ENCODE measurements around the gene ACVR1B. TPM values are rescaled to one million over a fixed set of nuclear protein-coding genes. Genes with fewer than 3 reads are reported as not detected.
"Not testable (repeated sequence)": the region's sequence is repeated elsewhere in the genome, so short reads cannot be mapped to it uniquely, and the experiment has no call there.

Gene ACVR1B
- total RNA-seq, 1 donor from 2014 or later = 40.6 TPM

DNA sequence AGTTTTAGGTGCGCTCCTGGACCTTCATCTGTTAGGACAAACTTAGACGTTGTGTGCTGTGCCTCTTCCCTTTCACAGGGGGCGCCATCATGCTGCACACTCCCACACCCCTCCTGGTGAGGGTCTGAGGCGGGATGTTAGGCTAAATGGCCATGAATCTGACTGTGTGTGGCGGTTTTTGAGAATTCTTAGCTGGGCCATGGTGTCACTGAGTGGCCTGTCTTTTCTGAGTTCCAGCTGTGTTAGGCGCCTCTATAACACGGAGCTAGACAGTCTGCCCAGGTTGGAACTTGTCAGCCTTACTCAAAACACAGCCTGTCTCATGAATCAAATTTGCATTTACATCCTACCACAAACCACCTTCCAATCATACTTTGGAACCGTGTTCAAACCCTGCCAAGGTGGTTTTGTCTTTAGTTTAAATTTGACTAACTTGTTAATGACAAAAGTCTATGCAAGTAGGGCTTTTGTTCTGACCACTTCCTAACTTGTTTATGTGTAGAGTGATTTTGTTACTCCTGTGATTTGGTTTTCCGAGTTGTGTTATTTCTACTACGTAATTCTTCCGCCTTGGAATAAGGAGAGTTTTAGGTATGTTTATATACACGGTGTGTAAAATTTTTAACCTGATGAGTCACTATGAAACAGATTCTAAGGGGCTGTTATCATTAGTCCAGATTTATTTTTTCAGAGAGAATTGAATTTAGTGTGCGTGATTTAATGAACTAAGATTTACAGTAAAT, 19.6 kb downstream of the ACVR1B start:
- DNase-seq (ENCODE audit: low spot score) = no peak

DNA sequence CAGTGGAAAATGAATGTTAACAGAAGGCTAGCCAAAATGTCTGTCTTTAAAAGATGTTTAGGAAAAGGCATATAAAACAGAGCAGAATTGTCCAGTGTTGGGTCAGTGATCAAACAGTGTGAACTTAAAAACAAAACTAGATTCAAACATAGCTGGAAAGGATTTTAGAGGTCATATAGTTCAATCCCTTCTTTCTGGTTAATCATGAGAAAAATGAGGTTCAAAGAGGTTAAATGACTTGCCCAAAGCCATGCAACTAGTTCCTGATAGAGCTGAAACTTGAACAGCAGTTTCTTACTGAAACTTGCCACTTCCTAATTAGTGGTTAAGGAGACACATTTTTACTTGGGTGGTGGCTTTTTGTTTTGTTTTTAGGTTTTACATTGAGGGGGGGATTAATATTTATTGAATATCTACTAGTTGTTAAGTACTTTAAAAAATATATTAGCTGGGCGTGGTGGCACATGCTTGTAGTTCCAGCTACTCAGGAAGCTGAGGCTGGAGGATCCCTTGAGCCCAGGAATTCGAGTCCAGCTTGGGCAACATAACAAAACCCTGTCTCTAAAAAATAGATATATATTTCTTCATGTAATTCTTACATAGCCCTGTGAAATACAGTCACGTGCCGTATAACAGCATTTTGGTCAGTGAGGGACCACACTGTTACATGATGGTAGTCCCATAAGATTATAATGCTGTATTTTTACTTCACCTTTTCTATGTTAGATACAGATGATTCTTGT, 20.4 kb downstream of the ACVR1B start:
- DNase-seq (ENCODE audit: low spot score) = no peak

DNA sequence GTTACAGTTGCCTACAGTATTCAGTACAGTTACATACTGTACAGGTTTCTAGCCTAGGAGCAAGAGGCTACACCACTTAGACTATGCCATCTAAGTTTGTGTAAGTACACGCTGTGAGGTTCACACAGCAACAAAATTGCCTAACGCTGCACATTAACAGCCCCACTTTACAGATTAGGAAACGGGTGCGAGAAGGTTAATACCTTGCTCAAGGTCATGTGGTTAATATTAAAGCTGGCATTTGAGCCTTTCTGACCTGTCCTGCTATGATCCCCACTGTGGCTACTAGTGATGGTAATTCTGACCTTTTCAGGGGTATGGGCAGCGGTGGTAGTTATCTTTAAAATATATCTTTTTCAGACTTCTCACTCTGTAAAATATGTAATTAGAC, 20.9 kb downstream of the ACVR1B start:
- DNase-seq (ENCODE audit: low spot score) = no peak

DNA sequence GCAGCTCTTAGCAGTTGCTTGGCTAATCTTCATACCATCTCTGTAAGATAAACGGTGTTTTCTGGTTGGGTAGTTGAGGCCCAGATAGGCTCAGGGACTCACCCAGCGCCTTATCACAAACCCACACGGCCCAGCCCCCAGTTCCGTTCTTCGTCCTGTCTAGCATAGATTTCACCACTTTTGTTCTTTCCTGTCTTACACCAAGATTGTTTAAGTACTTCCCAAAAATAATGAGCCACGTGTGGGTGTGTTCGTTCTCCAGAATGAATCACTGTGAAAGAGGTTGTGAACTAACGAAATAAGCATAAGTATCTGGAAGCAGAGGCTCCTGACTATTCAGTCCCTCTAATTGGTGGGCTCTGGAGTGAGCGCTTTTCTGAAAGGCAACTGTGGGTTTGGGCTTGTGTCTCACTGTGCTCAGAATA, 21.4 kb downstream of the ACVR1B start:
- no peak for DNase-seq (ENCODE audit: low spot score)

DNA sequence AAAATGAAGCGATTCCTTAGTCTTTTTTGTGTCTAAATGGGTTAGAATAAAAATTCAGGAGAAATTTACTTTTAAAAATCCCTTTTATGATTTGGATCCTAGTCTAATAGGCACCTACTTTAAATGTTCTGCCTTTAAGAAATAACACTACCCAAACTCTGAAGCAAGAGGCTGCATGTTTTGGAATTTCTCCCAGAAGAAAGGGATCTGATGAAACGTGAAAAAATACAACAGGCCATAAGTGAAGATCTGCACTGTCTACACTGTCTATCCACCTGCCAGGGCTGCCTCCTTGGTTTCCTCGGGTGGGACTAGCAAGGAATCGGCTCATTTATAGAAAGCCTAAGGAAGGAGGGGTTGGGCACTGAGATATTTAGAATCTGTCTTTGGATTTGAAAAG, 22.1 kb downstream of the ACVR1B start:
- no peak for DNase-seq (ENCODE audit: low spot score)

DNA sequence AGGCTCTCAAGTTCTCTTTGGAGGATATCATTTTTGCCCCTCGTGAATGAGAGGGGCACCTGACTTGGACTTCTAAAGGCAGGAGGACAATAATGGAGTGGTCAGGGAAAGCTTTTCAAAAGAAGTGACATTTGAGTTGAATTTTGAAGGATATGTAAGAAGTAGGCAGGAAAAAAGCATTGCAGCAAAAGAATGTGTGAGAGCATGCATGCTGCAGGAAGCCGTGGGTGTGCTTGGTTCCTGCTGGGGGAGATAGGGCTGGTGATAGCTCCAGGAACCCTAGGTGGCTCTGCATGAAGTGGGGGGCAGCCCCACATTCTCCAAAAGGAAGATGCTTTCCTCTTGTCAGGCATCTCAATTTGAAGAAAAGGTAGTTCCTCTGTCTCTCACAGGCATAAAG, 23.1 kb downstream of the ACVR1B start:
- no peak for DNase-seq (ENCODE audit: low spot score)

DNA sequence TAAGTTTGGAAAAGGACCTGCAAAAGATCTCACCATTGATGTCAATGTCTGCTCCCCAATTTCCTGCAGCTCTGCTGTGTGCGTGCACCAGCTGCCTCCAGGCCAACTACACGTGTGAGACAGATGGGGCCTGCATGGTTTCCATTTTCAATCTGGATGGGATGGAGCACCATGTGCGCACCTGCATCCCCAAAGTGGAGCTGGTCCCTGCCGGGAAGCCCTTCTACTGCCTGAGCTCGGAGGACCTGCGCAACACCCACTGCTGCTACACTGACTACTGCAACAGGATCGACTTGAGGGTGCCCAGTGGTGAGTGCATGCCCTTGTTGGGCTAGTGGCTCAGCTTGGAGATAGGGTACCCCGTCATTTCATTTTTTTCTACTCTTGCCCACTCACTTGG, 23.7 kb downstream of the ACVR1B start:
- no peak for DNase-seq (ENCODE audit: low spot score)

DNA sequence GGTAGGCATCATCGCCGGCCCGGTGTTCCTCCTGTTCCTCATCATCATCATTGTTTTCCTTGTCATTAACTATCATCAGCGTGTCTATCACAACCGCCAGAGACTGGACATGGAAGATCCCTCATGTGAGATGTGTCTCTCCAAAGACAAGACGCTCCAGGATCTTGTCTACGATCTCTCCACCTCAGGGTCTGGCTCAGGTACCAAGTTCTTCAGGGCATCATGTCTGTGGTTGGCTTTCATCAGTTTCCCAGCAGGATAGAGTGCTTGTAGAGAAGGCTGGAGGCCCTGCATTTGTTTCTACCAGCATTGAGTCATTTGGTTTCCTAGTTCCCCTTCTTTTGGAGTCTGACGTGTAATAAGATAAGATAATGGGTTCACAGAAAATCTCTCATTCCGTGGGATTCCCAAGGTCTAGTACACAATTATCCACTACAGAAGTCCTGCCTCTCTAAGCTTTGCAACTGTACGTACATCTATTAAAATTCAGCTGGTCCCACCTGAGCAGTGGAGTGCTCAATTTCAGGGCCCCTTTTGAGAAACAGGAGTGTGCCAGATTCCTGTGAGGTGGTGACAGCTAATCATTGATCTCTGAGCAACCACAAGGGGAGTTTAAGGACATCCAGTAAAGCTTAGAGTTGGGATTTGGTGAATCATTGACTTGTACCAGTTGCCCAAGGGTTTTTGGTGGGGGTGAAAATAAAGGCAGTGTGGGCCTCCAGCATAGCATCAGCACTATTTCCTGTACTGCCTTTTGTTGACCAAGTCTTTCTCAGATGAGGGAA, 25.1 kb downstream of the ACVR1B start:
- no peak for DNase-seq (ENCODE audit: low spot score)

DNA sequence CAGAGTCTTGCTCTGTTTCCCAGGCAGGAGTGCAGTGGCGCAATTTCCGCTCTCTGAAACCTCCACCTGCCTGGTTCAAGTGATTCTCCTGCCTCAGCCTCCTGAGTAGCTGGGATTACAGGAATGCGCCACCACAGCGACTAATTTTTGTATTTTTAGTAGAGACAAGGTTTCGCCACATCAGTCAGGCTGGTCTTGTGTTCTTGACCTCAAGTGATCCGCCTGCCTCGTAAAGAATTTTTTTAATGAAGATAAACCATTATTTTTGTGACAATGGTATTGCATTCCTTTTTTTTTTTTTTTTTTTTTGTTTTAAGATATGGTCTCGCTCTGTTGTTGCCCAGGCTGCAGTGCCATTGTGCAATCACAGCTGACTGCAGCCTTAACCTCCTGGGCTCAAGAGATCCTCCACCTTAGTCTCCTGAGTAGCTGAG, 25.8 kb downstream of the ACVR1B start:
- no peak for DNase-seq (ENCODE audit: low spot score)

DNA sequence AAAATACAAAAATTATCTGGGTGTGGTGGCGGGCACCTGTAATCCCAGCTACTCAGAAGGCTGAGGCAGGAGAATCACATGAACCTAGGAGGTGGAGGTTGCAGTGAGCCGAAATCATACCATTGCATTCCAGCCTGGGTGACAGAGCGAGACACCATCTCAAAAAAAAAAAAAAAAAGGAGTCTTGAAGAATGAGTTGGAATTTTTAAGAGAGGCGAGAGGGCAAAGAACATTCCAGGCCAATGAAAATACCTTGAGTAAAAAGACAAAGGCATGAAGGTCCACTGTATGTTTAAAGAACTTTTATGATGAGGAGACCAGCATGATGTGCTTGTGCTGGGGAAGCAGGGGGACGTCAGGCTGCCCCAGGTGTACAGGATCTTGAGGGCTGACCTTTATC, 27.8 kb downstream of the ACVR1B start:
- DNase-seq (ENCODE audit: low spot score) = not testable (repeated sequence)

DNA sequence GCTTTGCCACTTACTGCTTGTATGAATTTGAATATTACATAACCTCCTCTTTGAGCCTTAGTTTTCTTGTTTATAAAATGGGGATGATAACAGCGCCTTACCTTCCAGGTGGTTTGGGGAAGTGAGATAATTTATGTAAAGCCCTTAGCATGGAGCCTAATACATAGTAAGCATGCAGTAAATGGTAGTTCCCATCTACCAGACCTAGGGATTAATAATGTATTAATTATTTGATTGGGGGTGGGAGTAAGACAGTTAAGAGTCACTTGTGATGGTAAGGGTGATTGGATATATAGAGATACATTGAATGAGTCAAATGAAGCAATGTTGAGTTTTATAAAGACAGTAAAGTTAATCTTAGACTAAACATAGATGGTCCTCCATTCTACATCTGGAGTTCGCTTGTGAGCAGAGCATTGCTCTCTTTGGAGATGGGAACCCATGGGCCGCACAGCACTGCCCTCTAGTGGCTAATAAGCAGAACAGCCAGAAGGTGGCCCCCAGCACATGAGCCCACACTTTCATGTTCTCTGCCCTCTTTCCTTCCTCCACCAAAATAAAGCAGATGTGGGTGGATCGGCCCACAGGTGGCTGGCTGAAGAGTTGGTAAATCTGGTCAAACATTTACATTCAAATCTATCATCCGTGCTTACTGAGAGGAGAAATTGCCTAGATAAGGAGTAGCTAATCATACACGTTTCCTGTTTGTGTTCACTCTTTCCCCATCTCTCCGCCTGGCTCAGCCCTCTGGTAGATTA, 28.7 kb downstream of the ACVR1B start:
- DNase-seq (ENCODE audit: low spot score) = peak; percentile 72

DNA sequence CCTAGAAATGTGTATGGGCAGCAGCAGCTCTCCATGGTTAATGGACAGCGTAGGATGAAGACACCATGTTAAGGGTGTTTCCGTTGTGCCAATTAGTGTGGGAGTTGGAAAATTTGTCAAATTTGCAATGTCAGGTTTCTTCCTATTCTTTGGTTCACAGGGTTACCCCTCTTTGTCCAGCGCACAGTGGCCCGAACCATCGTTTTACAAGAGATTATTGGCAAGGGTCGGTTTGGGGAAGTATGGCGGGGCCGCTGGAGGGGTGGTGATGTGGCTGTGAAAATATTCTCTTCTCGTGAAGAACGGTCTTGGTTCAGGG, 29.3 kb downstream of the ACVR1B start:
- DNase-seq (ENCODE audit: low spot score) = no peak

DNA sequence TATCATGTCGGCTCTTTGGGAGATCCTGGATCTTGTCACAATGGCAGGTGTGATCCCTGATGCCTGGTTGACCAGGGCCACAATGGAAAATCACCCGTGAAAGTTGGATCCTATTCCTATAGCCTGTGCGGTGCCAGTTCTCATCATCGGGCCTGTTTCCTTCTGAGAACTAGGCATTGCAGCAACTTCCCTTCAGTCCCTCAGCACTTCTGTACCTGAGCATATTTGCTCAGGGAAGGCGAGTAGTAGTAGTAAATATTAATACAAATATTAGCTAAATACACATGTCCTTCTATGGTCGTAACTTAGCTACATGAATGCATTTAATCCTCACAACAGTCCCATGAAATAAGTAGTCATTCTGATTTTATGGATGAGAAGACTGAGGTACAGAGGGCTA, 33.2 kb downstream of the ACVR1B start:
- DNase-seq (ENCODE audit: low spot score) = no peak

DNA sequence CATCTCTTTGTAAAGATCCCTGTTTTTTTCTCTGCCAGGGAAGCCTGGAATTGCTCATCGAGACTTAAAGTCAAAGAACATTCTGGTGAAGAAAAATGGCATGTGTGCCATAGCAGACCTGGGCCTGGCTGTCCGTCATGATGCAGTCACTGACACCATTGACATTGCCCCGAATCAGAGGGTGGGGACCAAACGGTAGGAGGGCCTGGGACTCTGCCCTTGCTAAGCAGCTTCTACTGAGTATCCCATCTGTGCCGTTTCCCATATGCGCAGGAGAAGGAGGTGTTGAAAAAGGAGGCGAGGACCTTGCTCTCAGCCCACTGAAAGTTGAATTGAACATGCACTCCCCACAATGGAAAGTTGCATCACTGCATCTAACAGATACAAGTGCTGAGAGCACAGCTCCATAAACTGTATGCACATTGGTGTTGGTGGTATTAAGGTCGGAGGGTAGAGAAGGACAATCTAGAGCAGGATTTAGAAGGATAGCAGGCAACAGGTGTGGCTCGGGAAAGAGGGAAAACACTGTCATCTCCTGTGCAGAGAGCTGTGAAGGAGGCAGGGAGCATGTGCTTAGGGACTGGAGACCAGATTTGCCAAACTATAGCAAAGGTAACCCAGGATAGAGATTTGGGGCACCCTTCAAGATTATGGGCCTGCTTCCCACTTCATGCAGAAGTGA, 33.8 kb downstream of the ACVR1B start:
- DNase-seq (ENCODE audit: low spot score) = no peak

DNA sequence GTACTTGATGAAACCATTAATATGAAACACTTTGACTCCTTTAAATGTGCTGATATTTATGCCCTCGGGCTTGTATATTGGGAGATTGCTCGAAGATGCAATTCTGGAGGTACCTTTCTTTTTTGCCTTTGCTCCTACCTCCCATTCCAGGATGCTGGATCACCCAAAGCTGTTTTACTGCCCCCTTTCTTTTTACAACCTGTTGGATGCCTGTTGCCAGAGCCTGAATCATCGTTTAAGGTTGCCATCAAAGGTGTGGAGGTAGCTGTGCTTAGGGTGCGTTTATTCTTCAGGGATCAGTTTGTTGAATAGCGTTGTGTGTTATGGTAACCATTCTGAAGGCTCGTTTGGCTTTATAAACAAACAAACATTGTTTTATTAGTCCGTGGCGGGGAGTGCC, 35.3 kb downstream of the ACVR1B start:
- DNase-seq (ENCODE audit: low spot score) = no peak

DNA sequence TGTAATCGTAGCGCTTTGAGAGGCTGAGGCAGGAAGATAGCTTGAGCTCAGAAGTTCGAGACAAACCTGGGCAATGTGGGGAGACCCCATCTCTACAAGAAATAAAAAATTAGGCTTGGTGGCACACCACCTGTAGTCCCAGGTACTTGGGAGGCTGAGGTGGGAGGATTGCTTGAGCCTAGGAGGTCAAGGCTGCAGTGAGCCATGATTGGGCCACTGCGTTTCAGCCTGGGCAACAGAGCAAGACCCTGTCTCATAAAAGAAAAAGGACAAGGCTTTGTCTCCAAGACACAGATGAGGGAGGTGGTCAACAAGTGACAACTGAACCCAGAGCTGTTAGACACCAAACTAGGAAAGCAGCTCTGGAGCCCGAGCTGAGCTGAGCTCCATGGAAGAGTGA, 40.7 kb downstream of the ACVR1B start:
- DNase-seq (ENCODE audit: low spot score) = no peak

DNA sequence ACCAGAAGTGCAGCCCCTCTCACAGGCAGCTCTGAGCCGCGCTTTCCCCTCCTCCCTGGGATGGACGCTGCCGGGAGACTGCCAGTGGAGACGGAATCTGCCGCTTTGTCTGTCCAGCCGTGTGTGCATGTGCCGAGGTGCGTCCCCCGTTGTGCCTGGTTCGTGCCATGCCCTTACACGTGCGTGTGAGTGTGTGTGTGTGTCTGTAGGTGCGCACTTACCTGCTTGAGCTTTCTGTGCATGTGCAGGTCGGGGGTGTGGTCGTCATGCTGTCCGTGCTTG, 43.0 kb downstream of the ACVR1B start:
- DNase-seq (ENCODE audit: low spot score) = no peak

DNA sequence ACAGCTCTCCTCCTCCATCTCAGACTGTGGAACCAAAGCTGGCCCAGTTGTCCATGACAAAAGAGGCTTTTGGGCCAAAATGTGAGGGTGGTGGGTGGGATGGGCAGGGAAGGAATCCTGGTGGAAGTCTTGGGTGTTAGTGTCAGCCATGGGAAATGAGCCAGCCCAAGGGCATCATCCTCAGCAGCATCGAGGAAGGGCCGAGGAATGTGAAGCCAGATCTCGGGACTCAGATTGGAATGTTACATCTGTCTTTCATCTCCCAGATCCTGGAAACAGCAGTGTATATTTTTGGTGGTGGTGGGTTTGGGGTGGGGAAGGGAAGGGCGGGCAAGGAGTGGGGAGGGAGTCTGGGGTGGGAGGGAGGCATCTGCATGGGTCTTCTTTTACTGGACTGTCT, 43.5 kb downstream of the ACVR1B start:
- no peak for DNase-seq (ENCODE audit: low spot score)

DNA sequence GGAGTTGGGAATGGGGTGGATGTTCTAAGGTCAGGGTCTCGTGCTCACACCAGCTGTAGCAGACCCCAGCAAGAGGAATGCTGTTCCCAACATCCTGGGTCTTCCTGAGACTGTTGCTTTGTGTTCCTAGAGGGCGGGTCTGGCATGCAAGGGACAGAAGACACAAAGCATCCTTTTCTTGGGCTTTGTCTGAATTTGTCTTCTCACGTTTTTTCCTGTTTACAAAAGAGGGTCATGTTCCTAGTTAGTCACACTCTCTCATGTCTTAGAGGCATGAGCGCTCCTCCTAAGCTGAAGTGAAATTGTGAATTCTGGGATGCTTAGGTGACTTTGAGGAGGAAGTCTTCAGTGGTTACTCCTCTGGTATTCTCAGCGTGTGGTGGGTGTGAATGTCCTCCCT, 45.6 kb downstream of the ACVR1B start:
- no peak for DNase-seq (ENCODE audit: low spot score)

DNA sequence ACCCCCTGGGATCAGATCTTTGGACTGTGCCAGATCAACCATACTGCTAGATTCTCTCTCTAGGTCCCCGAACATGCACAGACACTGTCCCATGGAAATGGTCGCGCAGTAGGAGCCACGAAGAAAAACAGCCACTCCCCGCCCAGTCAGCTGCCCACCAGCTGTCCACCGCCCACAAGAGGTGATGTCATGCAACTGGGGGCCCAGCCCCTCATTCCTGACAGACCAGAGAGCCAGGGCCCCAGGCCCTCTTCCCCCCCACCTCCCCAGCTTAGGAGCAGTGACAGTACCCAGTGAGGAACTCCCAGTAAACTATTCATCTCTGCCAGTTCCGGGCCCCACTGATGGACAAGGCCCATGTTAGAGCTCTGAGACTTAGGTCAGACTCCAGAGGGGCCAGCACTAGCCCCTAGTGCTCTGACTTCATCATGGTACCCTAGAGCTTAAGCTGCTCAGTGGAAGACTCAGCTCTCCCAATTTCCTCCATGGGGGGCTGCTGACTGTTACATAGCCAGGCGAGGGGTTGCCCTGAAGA, 51.6 kb downstream of the ACVR1B start:
- no peak for DNase-seq (ENCODE audit: low spot score)

DNA sequence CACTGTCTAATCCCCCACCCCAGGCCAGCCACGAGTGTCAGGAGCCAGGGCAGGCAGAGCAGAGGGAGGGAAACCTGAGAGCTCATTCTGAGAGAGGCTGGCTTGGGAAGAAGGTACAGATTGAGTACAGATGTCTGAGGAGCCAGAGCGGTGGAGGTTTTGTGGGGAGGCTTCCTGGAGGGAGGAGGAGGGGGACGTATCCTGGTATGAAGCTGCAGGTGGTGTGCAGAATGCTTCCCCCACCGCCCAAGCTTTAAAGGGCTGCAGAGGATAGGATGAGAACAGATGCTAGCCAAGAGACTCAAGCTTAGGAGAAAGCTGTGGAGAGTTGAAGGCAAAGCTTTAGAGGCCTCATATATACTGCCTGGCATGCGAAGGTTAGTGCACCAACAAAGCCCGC, 52.1 kb downstream of the ACVR1B start:
- no peak for DNase-seq (ENCODE audit: low spot score)
